MM.1S (cell line): ENCODE results near the gene ACOT12.

Experiments
- DNase-seq: peaks from one replicate; pipeline ENCODE4 v3.0.0-alpha.2; 2015
- H2AFZ ChIP-seq: fragments of 300-600 bp; sonication (generic); 2 replicates; pipeline ENCODE4 v1.6.0; 2016; ENCODE audit warnings: antibody characterized with exemption, low read length
- H3F3A ChIP-seq: fragments of 300-600 bp; sonication (generic); 2 replicates; pipeline ENCODE4 v1.6.1; 2016; ENCODE audit warnings: mild to moderate bottlenecking, antibody characterized with exemption, low read length, moderate library complexity, mixed read lengths; ENCODE audit not compliant: insufficient read depth
- H3K27ac ChIP-seq: fragments of 300-600 bp; sonication (generic); 2 replicates; pipeline ENCODE4 v1.5.1; 2016; ENCODE audit warnings: mild to moderate bottlenecking, low read length
- H3K27me3 ChIP-seq: fragments of 300-600 bp; sonication (generic); replicated peaks from 2 replicates; pipeline ENCODE4 v1.6.0; 2016; ENCODE audit warnings: low read length; ENCODE audit not compliant: insufficient read depth
- H3K36me3 ChIP-seq: fragments of 300-600 bp; sonication (generic); replicated peaks from 2 replicates; pipeline ENCODE4 v1.6.1; 2016; ENCODE audit warnings: mild to moderate bottlenecking, low read length, mixed read lengths; ENCODE audit not compliant: insufficient read depth
- H3K4me1 ChIP-seq: fragments of 300-600 bp; sonication (generic); 2 replicates; pipeline ENCODE4 v1.6.1; 2016; ENCODE audit warnings: low read length, mixed read lengths
- H3K4me2 ChIP-seq: fragments of 300-600 bp; sonication (generic); 2 replicates; pipeline ENCODE4 v1.6.0; 2016; ENCODE audit warnings: low read depth, low read length
- H3K4me3 ChIP-seq: fragments of 300-600 bp; sonication (generic); 2 replicates; pipeline ENCODE4 v1.5.1; 2016; ENCODE audit warnings: low read length, mixed read lengths
- H3K79me2 ChIP-seq: fragments of 300-600 bp; sonication (generic); 2 replicates; pipeline ENCODE4 v1.6.1; 2016; ENCODE audit warnings: mixed run types, low read length, mixed read lengths
- H3K9ac ChIP-seq: fragments of 300-600 bp; sonication (generic); 2 replicates; pipeline ENCODE4 v1.6.1; 2016; ENCODE audit warnings: low read length, mixed read lengths
- H3K9me2 ChIP-seq: fragments of 300-600 bp; sonication (generic); replicated peaks from 2 replicates; pipeline ENCODE4 v1.6.1; 2016; ENCODE audit warnings: mild to moderate bottlenecking, low read length, mixed read lengths; ENCODE audit not compliant: insufficient read depth
- H3K9me3 ChIP-seq: fragments of 300-600 bp; sonication (generic); replicated peaks from 2 replicates; pipeline ENCODE4 v1.6.1; 2016; ENCODE audit warnings: mild to moderate bottlenecking, low read length, mixed read lengths; ENCODE audit not compliant: insufficient read depth
- H4K20me1 ChIP-seq: fragments of 300-600 bp; sonication (generic); 2 replicates; pipeline ENCODE4 v1.6.1; 2016; ENCODE audit warnings: mild to moderate bottlenecking, low read length, moderate library complexity, mixed read lengths; ENCODE audit not compliant: insufficient read depth
- EZH2 ChIP-seq: fragments of 300-600 bp; sonication (generic); optimal IDR thresholded peaks from 2 replicates; pipeline ENCODE3; 2017; ENCODE audit warnings: low read depth, mild to moderate bottlenecking, antibody characterized with exemption, low read length, mixed read lengths
- EZH2phosphoT487 ChIP-seq: fragments of 300-600 bp; sonication (generic); IDR thresholded peaks from 2 replicates; pipeline ENCODE4 v1.6.1; 2018; ENCODE audit warnings: antibody characterized with exemption, low read length
- TF ChIP-seq, protein P1 (sequence below): fragments of 300-600 bp; sonication (generic); IDR thresholded peaks from 2 replicates; pipeline ENCODE4 v1.5.1; 2016; ENCODE audit warnings: antibody characterized with exemption, low read length, mixed read lengths

Gene ACOT12

DNA sequence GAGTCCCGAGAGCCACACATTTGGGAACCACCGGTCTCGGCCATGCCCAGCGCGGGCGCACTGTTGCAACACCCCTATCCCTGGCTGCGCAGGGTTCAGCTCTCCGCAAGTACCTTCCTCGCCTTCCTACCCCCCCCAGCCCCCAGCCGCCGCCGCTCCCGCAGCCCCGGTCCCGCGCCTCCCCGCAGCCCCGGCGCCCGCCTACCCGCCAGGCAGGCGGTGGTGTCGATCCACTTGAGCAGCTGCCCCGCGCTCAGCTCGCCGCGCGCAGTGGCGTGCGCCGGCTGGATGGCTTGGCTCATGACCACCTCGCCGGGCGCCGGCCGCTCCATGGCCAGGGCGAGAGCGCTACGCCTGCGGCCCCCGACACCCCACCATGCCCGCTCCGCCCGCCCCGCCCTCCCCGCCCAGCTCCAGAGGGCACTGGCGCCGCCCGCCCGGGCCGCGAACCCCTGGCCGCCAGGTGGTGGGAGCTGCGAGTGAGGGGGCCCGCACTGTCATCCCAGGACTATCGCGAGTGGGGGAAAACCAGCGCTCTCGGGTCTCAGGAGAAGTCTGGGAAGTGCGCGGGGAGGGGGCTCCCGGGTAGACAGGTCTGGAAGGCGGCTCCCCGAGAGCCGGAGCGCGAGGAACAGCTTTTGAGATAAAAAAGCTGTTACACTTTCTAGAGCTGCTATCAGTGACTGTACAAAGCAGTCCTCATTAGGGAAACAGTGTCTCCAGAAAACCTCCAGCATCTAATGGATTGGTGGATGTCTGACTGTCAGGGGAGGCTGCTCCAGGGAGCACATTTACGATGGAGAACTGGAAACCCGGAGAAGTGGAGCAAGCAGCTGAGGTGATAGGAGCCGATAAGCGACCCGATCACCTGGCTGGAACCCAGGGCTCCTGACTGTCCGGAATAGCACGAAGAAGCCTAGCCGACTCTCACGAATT is at the start of gene ACOT12:
ACOT12 (minus strand) TSS at position 352 of the 936 bp plus-strand sequence; CDS start at position 332, 20 bp downstream.
- Histone ChIP-seq H4K20me1 (no peaks in the 10 kb centered on the region), H3K27ac (no peak within 1 kb of the TSS), H3K4me1 (no peaks in the 10 kb centered on the region), H3K9me2 (no peaks in the 10 kb centered on the region), H3K9ac (no peak within 1 kb of the TSS), H3K4me2 (no peak within 1 kb of the TSS), H3K4me3 (no peak within 1 kb of the TSS), H3F3A (no peaks in the 10 kb centered on the region), H3K27me3 (no peaks in the 10 kb centered on the region), H3K36me3 (no peaks in the 10 kb centered on the region), H2AFZ (no peak within 1 kb of the TSS), H3K9me3 (no peaks in the 10 kb centered on the region), H3K79me2 (no peaks in the 10 kb centered on the region)
- DNase-seq: no peak
- TF ChIP-seq EZH2phosphoT487: no peak
- TF ChIP-seq, protein P1, sequence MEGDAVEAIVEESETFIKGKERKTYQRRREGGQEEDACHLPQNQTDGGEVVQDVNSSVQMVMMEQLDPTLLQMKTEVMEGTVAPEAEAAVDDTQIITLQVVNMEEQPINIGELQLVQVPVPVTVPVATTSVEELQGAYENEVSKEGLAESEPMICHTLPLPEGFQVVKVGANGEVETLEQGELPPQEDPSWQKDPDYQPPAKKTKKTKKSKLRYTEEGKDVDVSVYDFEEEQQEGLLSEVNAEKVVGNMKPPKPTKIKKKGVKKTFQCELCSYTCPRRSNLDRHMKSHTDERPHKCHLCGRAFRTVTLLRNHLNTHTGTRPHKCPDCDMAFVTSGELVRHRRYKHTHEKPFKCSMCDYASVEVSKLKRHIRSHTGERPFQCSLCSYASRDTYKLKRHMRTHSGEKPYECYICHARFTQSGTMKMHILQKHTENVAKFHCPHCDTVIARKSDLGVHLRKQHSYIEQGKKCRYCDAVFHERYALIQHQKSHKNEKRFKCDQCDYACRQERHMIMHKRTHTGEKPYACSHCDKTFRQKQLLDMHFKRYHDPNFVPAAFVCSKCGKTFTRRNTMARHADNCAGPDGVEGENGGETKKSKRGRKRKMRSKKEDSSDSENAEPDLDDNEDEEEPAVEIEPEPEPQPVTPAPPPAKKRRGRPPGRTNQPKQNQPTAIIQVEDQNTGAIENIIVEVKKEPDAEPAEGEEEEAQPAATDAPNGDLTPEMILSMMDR: no peak
- no peak for TF ChIP-seq EZH2

DNA sequence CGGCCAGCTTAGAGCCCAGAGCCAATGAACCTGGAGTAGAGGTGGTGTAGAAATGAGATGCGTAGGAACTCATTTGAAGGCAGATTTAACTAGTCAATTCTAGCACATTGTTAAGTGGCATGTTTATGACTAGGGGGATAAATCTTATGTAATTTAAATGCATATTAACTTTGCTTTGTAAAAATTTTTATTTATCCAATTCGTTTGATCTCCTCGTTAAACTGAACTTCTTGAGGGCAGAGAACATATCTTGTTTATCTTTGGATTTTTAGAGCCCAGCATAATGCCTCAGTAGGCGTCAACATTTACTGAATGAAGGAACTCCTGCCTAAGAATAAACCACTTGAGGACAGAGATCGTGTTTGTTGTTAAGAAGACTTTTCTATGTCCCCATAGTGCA is 41.1 kb upstream of the ACOT12 start:
- no peak overlapping the region for H2AFZ ChIP-seq

GRCh38 chr5:81429985-81430384 is 36.1 kb upstream of the ACOT12 start:
- H3K9ac ChIP-seq: no peak overlapping the region
- H3K36me3 ChIP-seq: no peaks in the 10 kb centered on the region
- no peaks in the 10 kb centered on the region for H3K9me3 ChIP-seq
- H3K9me2 ChIP-seq: no peaks in the 10 kb centered on the region
- no peaks in the 10 kb centered on the region for H3K79me2 ChIP-seq
- 0 out of 2 replicates have a peak, but pooled peaks cover 9% of the 10 kb centered on the region for H3F3A ChIP-seq
- H4K20me1 ChIP-seq: no peaks in the 10 kb centered on the region
- no peak for TF ChIP-seq EZH2
- TF ChIP-seq, protein P1: no peak
- TF ChIP-seq EZH2phosphoT487: no peak
- H2AFZ ChIP-seq: no peak overlapping the region
- no peak for DNase-seq
- H3K27me3 ChIP-seq: no peaks in the 10 kb centered on the region
- H3K4me1 ChIP-seq: no peaks in the 10 kb centered on the region
- no peak overlapping the region for H3K4me2 ChIP-seq
- H3K27ac ChIP-seq: no peak overlapping the region
- H3K4me3 ChIP-seq: no peak overlapping the region

More for the DNA sequence above, 41.1 kb upstream of the ACOT12 start:
- Histone ChIP-seq H4K20me1 (no peaks in the 10 kb centered on the region), H3K36me3 (no peaks in the 10 kb centered on the region), H3K27me3 (no peaks in the 10 kb centered on the region), H3K9me2 (no peaks in the 10 kb centered on the region), H3K4me1 (no peaks in the 10 kb centered on the region), H3F3A (no peaks in the 10 kb centered on the region), H3K9ac (no peak overlapping the region), H3K27ac (no peak overlapping the region), H3K4me2 (no peak overlapping the region), H3K79me2 (no peaks in the 10 kb centered on the region), H3K9me3 (no peaks in the 10 kb centered on the region), H3K4me3 (no peak overlapping the region)
- no peak for TF ChIP-seq EZH2phosphoT487
- no peak for TF ChIP-seq EZH2
- TF ChIP-seq, protein P1: no peak
- DNase-seq: no peak
